Activated CD8-positive, alpha-beta memory T cell treated with anti-CD3 and anti-CD28 coated beads for 36 hours (primary cell): ENCODE data around the gene MMP19. TPM values are rescaled to one million over a fixed set of nuclear protein-coding genes. Genes with fewer than 3 reads are reported as not detected.

Experiments
- CTCF ChIA-PET: fragments of 350-600 bp; sonication (Branson Sonifier 250); formaldehyde crosslinking; loops from one replicate; lab custom pipeline; 2021; ENCODE audit warnings: antibody characterized with exemption; lab: Charles Lee
- POLR2A ChIA-PET: fragments of 350-600 bp; sonication (Branson Sonifier 250); formaldehyde crosslinking; loops from one replicate; lab custom pipeline; 2021; ENCODE audit warnings: antibody characterized with exemption; lab: Charles Lee
- total RNA-seq, 2 experiments: library from RNA; stranded (reverse); gene quantifications; one replicate each; pipeline ENCODE4 v1.2.3, GENCODE V29; 2021

MMP19 gene
- total RNA-seq, 2 experiments from 2014 or later, result not detected

GRCh38 chr12:55822228-55822627 lies 20.5 kb downstream of the MMP19 start:
- POLR2A ChIA-PET, result no interaction called here
- CTCF ChIA-PET, result interaction anchor here (1.4 kb wide), 1 partner anchor 118 kb away, joined by 3 read pairs; no protein-coding TSS in a partner anchor

- CTCF ChIA-PET, result interaction anchor here (0.6 to 1.6 kb wide), 4 partner anchors 9 to 147 kb away, joined by 3 to 5 read pairs (median 3); no protein-coding TSS in a partner anchor
Measured at GRCh38 chr12:55820679-55821078, 22.1 kb downstream of the MMP19 start.

GRCh38 chr12:55818886-55819285 lies 23.9 kb downstream of the MMP19 start:
- POLR2A ChIA-PET, result interaction anchor here (1.4 to 2.3 kb wide), 3 partner anchors 11 to 121 kb away, joined by 3 to 36 read pairs (median 5); partner anchors contain the start of gene DNAJC14
- CTCF ChIA-PET, result interaction anchor here (1.2 kb wide), 2 partner anchors 83 to 107 kb away, joined by 3 read pairs; no protein-coding TSS in a partner anchor

More at GRCh38 chr12:55820679-55821078, 22.1 kb downstream of the MMP19 start:
- POLR2A ChIA-PET, result no interaction called here

GRCh38 chr12:55818140-55818728 lies 24.5 kb downstream of the MMP19 start:
- ChIA-PET CTCF (interaction anchor here (0.5 to 2.2 kb wide), 10 partner anchors 8 to 210 kb away, joined by 3 to 9 read pairs (median 4); partner anchors contain the start of gene DGKA), POLR2A (interaction anchor here (0.5 to 2.3 kb wide), 14 partner anchors 8 to 155 kb away, joined by 3 to 36 read pairs (median 6); partner anchors contain the start of genes CD63, DNAJC14, GDF11 and PYM1)

- CTCF ChIA-PET, result interaction anchor here (1.1 to 2.2 kb wide), 8 partner anchors 9 to 123 kb away, joined by 3 to 9 read pairs (median 6); partner anchors contain the start of gene DGKA
- POLR2A ChIA-PET, result interaction anchor here (0.5 to 2.3 kb wide), 15 partner anchors 9 to 372 kb away, joined by 3 to 36 read pairs (median 5); partner anchors contain the start of genes BLOC1S1, CD63, DNAJC14 and GDF11
Measured at GRCh38 chr12:55817345-55818139, 25.2 kb downstream of the MMP19 start, which contains the start of the genes ORMDL2 and SARNP. Gene ORMDL2, plus strand, starts transcription at chr12:55818041. Its CDS starts 959 bp downstream, at chr12:55819000. Gene SARNP, minus strand, starts transcription at chr12:55817724. Its CDS starts 23 bp downstream, at chr12:55817701.

GRCh38 chr12:55816881-55817344 lies 25.8 kb downstream of the MMP19 start:
- POLR2A ChIA-PET, result interaction anchor here (0.5 to 2.3 kb wide), 7 partner anchors 12 to 373 kb away, joined by 3 to 36 read pairs (median 7); partner anchors contain the start of genes BLOC1S1, CD63, DNAJC14 and PYM1
- CTCF ChIA-PET, result interaction anchor here (0.5 to 2.2 kb wide), 7 partner anchors 10 to 123 kb away, joined by 3 to 9 read pairs (median 4); partner anchors contain the start of gene DGKA

- CTCF ChIA-PET, result interaction anchor here (1.7 kb wide), 1 partner anchor 72 kb away, joined by 4 read pairs; no protein-coding TSS in a partner anchor
Measured at GRCh38 chr12:55815473-55815872, 27.3 kb downstream of the MMP19 start.

GRCh38 chr12:55814257-55814656 lies 28.5 kb downstream of the MMP19 start:
- ChIA-PET CTCF (interaction anchor here (0.5 to 1.6 kb wide), 2 partner anchors 33 to 126 kb away, joined by 4 read pairs; no protein-coding TSS in a partner anchor), POLR2A (no interaction called here)

More at GRCh38 chr12:55815473-55815872, 27.3 kb downstream of the MMP19 start:
- POLR2A ChIA-PET, result no interaction called here

- POLR2A ChIA-PET, result interaction anchor here (0.5 kb wide), 1 partner anchor 525 kb away, joined by 8 read pairs; no protein-coding TSS in a partner anchor
- CTCF ChIA-PET, result interaction anchor here (0.9 kb wide), 1 partner anchor 8 kb away, joined by 5 read pairs; no protein-coding TSS in a partner anchor
Measured at GRCh38 chr12:55812088-55812487, 30.6 kb downstream of the MMP19 start.

- POLR2A ChIA-PET, result interaction anchor here (0.6 kb wide), 1 partner anchor 140 kb away, joined by 4 read pairs; no protein-coding TSS in a partner anchor
- CTCF ChIA-PET, result interaction anchor here (1.1 kb wide), 1 partner anchor 130 kb away, joined by 3 read pairs; no protein-coding TSS in a partner anchor
Measured at GRCh38 chr12:55809274-55809673, 33.5 kb downstream of the MMP19 start.

GRCh38 chr12:55806982-55807381 lies 35.8 kb downstream of the MMP19 start:
- CTCF ChIA-PET, result no interaction called here
- POLR2A ChIA-PET, result no interaction called here

- ChIA-PET CTCF (interaction anchor here (0.6 to 2.5 kb wide), 4 partner anchors 9 to 66 kb away, joined by 3 to 10 read pairs (median 4); no protein-coding TSS in a partner anchor), POLR2A (no interaction called here)
Measured at GRCh38 chr12:55797550-55797949, 45.2 kb downstream of the MMP19 start.

- ChIA-PET POLR2A (no interaction called here), CTCF (interaction anchor here (0.6 to 2.5 kb wide), 5 partner anchors 8 to 143 kb away, joined by 3 to 10 read pairs (median 5); no protein-coding TSS in a partner anchor)
Measured at GRCh38 chr12:55797068-55797467, 45.7 kb downstream of the MMP19 start.

- CTCF ChIA-PET, result interaction anchor here (0.6 to 2.5 kb wide), 4 partner anchors 17 to 726 kb away, joined by 3 to 10 read pairs (median 4); partner anchors contain the start of gene RBMS2
- POLR2A ChIA-PET, result interaction anchor here (0.7 to 1.5 kb wide), 2 partner anchors 66 to 79 kb away, joined by 3 read pairs; no protein-coding TSS in a partner anchor
Measured at GRCh38 chr12:55795950-55796349, 46.8 kb downstream of the MMP19 start.

- ChIA-PET POLR2A (interaction anchor here (0.6 to 0.7 kb wide), 2 partner anchors 14 to 170 kb away, joined by 3 to 4 read pairs; no protein-coding TSS in a partner anchor), CTCF (no interaction called here)
Measured at GRCh38 chr12:55789893-55790292, 52.8 kb downstream of the MMP19 start.

GRCh38 chr12:55789171-55789570 lies 53.6 kb downstream of the MMP19 start:
- CTCF ChIA-PET, result interaction anchor here (0.8 to 1.5 kb wide), 4 partner anchors 8 to 40 kb away, joined by 3 to 4 read pairs (median 3); partner anchors contain the start of genes DNAJC14, ORMDL2 and SARNP
- POLR2A ChIA-PET, result interaction anchor here (0.6 kb wide), 1 partner anchor 15 kb away, joined by 3 read pairs; no protein-coding TSS in a partner anchor

- CTCF ChIA-PET, result interaction anchor here (0.8 to 1.5 kb wide), 4 partner anchors 9 to 41 kb away, joined by 3 to 4 read pairs (median 3); partner anchors contain the start of genes DNAJC14, ORMDL2 and SARNP
Measured at GRCh38 chr12:55788546-55788945, 54.2 kb downstream of the MMP19 start.

More at GRCh38 chr12:55788546-55788945, 54.2 kb downstream of the MMP19 start:
- POLR2A ChIA-PET, result no interaction called here
